ENCODE measurements around the gene ACAD9. TPM values are rescaled to one million over a fixed set of nuclear protein-coding genes. Genes with fewer than 3 reads are reported as not detected.
A peak's percentile ranks its signal among the peaks of the same experiment; 100 is the strongest.

The ACAD9 gene
- total and polyA plus RNA-seq, 2 of the 13 experiments (the other 11 are each of a cell fraction or from before 2014, with no cell fraction given) = 15.3 to 38.2 TPM

- in situ Hi-C loops (cut with HindIII; ENCODE audit: extremely low pct_ligation_motif_present, low pct_unique_long_range_greater_than_20kb) (no loop called here), intact Hi-C loops (cut with micrococcal nuclease; ENCODE audit: unreplicated experiment) (no loop called here)
- no TSS peak for BruUV-seq (replicated peaks)
- Histone ChIP-seq H2AFZ (ENCODE audit: low read length) (no peak overlapping the region), H3K27me3 (ENCODE audit: control insufficient read depth in 1 of 2, insufficient read depth in 2 of 2, low read length in 2 of 2) (peaks cover 0 to 18% of the 10 kb centered on the region in 2 experiments; a peak in 2 of 5 replicates), H3K27ac (ENCODE audit: extremely low read length, insufficient read depth, low read length) (no peak overlapping the region), H3K4me3 (replicated peaks in 1 of 3; ENCODE audit: insufficient read depth in 1 of 3, low read depth in 2 of 3, low read length in 3 of 3) (peak overlapping the region in 1 of 3 experiments; percentile 67; a peak in 1 of 6 replicates), H3K9me3 (ENCODE audit: low read length) (no peaks in the 10 kb centered on the region), H3K4me2 (ENCODE audit: low read depth, low read length) (peak overlapping the region; percentile 94), H4K20me1 (ENCODE audit: insufficient read depth, low read length) (no peaks in the 10 kb centered on the region), H3K36me3 (replicated peaks in 1 of 2; ENCODE audit: control insufficient read depth in 1 of 2, insufficient read depth in 2 of 2, low read length in 2 of 2) (no peaks in the 10 kb centered on the region), H3K4me1 (ENCODE audit: insufficient read depth, low read length) (peaks cover 26% of the 10 kb centered on the region), H3K79me2 (ENCODE audit: insufficient read depth, low read length) (no peaks in the 10 kb centered on the region), H3K9ac (ENCODE audit: insufficient read depth, low read depth, low read length) (no peak overlapping the region)
- no peak for FAIRE-seq
- CTCF ChIA-PET (ENCODE audit: low intra/inter-chr PET ratio, low total read pairs) = interaction anchor here (1.7 kb wide), 1 partner anchor 229 kb away, joined by 8 read pairs; no protein-coding TSS in a partner anchor
- WGBS (ENCODE audit: low lambda C conversion rate) = 59% methylated on average over 11 of the region's 13 CpGs
- ATAC-seq = peak; percentile 4; the same call in 1 of the 3 replicates
- DNase-seq (ENCODE audit: low spot score) = no peak
- TF ChIP-seq CREB1 (IDR thresholded peaks at IDR 0.05) (no peak), CREB1 (CRISPR knock-in tag; IDR thresholded peaks at IDR 0.05) (no peak), ZNF264 (CRISPR knock-in tag; IDR thresholded peaks at IDR 0.05) (no peak), ZNF768 (CRISPR knock-in tag; IDR thresholded peaks at IDR 0.05) (no peak), TFDP2 (CRISPR knock-in tag; IDR thresholded peaks at IDR 0.05) (no peak), RARA (CRISPR knock-in tag; IDR thresholded peaks at IDR 0.05) (no peak), SNAPC5 (CRISPR knock-in tag; IDR thresholded peaks at IDR 0.05; ENCODE audit: borderline replicate concordance) (no peak), SOX5 (CRISPR knock-in tag; IDR thresholded peaks at IDR 0.05; ENCODE audit: borderline replicate concordance) (no peak), ZNF747 (CRISPR knock-in tag; IDR thresholded peaks at IDR 0.05; ENCODE audit: borderline replicate concordance) (0 out of 2 replicates have a peak, but pooled peaks have one; percentile 3), ZNF883 (CRISPR knock-in tag; IDR thresholded peaks at IDR 0.05; ENCODE audit: not compliant biosample characterization) (peak; percentile 1), ZNF282 (IDR thresholded peaks at IDR 0.05; ENCODE audit: partially characterized antibody) (no peak)
- POLR2A ChIA-PET = interaction anchor here (1.0 kb wide), 1 partner anchor 166 kb away, joined by 3 read pairs; no protein-coding TSS in a partner anchor
These were observed 32.9 kb upstream of the ACAD9 start for GRCh38 chr3:128846486-128846891.

All from HepG2 (cell line).